WTC11 (cell line): ENCODE measurements around the gene ARL8A.

Experiments
- ATF6 ChIP-seq: sonication (generic); formaldehyde crosslinking; IDR thresholded peaks from 2 replicates; pipeline ENCODE4 v1.8.1; 2023; ENCODE audit warnings: mild to moderate bottlenecking, missing genetic modification reagents
- CREB1 ChIP-seq: sonication (generic); formaldehyde crosslinking; IDR thresholded peaks from 2 replicates; pipeline ENCODE4 v1.8.0; 2023; ENCODE audit warnings: mild to moderate bottlenecking, missing genetic modification reagents
- CTCF ChIP-seq: fragments of 200-600 bp; IDR thresholded peaks from 2 replicates; pipeline ENCODE4 v1.8.0; 2022; ENCODE audit warnings: antibody characterized with exemption
- ERG ChIP-seq: fragments of 250-450 bp; sonication (Bioruptor Pico); IDR thresholded peaks from 2 replicates; pipeline ENCODE4 v1.8.0; 2021; ENCODE audit warnings: mild to moderate bottlenecking
- GABPB1 ChIP-seq: sonication (generic); formaldehyde crosslinking; IDR thresholded peaks from 2 replicates; pipeline ENCODE4 v1.8.1; 2023; ENCODE audit warnings: mild to moderate bottlenecking, missing genetic modification reagents
- GTF2I ChIP-seq: fragments of 250-450 bp; sonication (Bioruptor Pico); conservative IDR thresholded peaks from 2 replicates; pipeline ENCODE4 v1.4.0; 2021; ENCODE audit warnings: mild to moderate bottlenecking
- MAX ChIP-seq: sonication (generic); formaldehyde crosslinking; IDR thresholded peaks from 2 replicates; pipeline ENCODE4 v1.8.0; 2022; ENCODE audit warnings: mild to moderate bottlenecking, missing genetic modification reagents
- MYBL2 ChIP-seq: sonication (generic); formaldehyde crosslinking; IDR thresholded peaks from 2 replicates; pipeline ENCODE4 v1.8.1; 2023; ENCODE audit warnings: mild to moderate bottlenecking, moderate library complexity, missing genetic modification reagents
- NFATC4 ChIP-seq: fragments of 250-450 bp; sonication (Bioruptor Pico); IDR thresholded peaks from 2 replicates; pipeline ENCODE4 v1.9.0; 2021; ENCODE audit warnings: mild to moderate bottlenecking
- NFE2L1 ChIP-seq: sonication (generic); formaldehyde crosslinking; IDR thresholded peaks from 2 replicates; pipeline ENCODE4 v1.8.1; 2023; ENCODE audit warnings: missing genetic modification reagents
- ZNF232 ChIP-seq: sonication (generic); formaldehyde crosslinking; IDR thresholded peaks from 2 replicates; pipeline ENCODE4 v1.8.0; 2022; ENCODE audit warnings: mild to moderate bottlenecking, missing genetic modification reagents
- ZNF317 ChIP-seq: sonication (generic); formaldehyde crosslinking; IDR thresholded peaks from 2 replicates; pipeline ENCODE4 v1.8.1; 2023; ENCODE audit warnings: low read depth, mild to moderate bottlenecking, moderate library complexity, missing genetic modification reagents, borderline replicate concordance
- ZSCAN18 ChIP-seq: fragments of 250-450 bp; sonication (Bioruptor Pico); IDR thresholded peaks from 2 replicates; pipeline ENCODE4 v2.1.2; 2022; ENCODE audit warnings: mild to moderate bottlenecking, moderate library complexity

- TF ChIP-seq CTCF: no peak
- TF ChIP-seq ZNF317: no peak
- TF ChIP-seq ZNF232: no peak
- no peak for TF ChIP-seq CREB1 (CRISPR knock-in tag)
- TF ChIP-seq GABPB1 (CRISPR knock-in tag): no peak
- no peak for TF ChIP-seq MYBL2 (CRISPR knock-in tag)
- no peak for TF ChIP-seq ATF6 (CRISPR knock-in tag)
- no peak for TF ChIP-seq NFE2L1 (CRISPR knock-in tag)
- no peak for TF ChIP-seq MAX
- TF ChIP-seq ZSCAN18 (CRISPR knock-in tag): no peak
- no peak for TF ChIP-seq ERG (CRISPR knock-in tag)
- TF ChIP-seq GTF2I (CRISPR knock-in tag): no peak
- TF ChIP-seq NFATC4 (CRISPR knock-in tag): no peak
Measured at GRCh38 chr1:202150187-202150586, 5.7 kb upstream of the ARL8A start.
